A549 (cell line): ENCODE results near the gene NUMA1. TPM values are rescaled to one million over a fixed set of nuclear protein-coding genes. Genes with fewer than 3 reads are reported as not detected.
A peak's percentile ranks its signal among the peaks of the same experiment; 100 is the strongest.

Experiments
- ATAC-seq, 2 experiments: fragments of 200-7000 bp in 1 of 2; fragments of >200 bp in 1 of 2; cut with Nextera tagmentation in 1 of 2; cut with Tn5 transposase in 1 of 2; 3 replicates each; pipeline versions ENCODE4 v1.8.0 to v1.9.1; 2018 to 2020; ENCODE audit warnings: mild to moderate bottlenecking in 1 of 2, moderate library complexity in 1 of 2
- CTCF ChIA-PET: fragments of 300-600 bp; sonication (Branson Sonifier 250); formaldehyde crosslinking; extraction: SDS; loops from one replicate; lab custom pipeline; 2021; ENCODE audit warnings: antibody characterized with exemption, inconsistent platforms; lab: Yijun Ruan, JAX
- POLR2A ChIA-PET: fragments of 350-600 bp; formaldehyde crosslinking; extraction: SDS; loops from one replicate; lab custom pipeline; 2021; ENCODE audit warnings: antibody characterized with exemption, inconsistent platforms; lab: Yijun Ruan, JAX
- DNase-seq, 2 experiments: peaks; one replicate each; pipeline versions ENCODE4 v3.0.0 to v3.0.0-alpha.2; 2011 to 2016; ENCODE audit warnings: low read depth in 1 of 2, low spot score in 1 of 2
- FAIRE-seq: peaks from 2 replicates; lab custom pipeline; 2011; peaks lifted over from hg19 to GRCh38; lab: Jason Lieb, UNC
- H3K27ac ChIP-seq, 2 experiments: fragments of >200 bp; sonication (Bioruptor Twin); formaldehyde crosslinking; 3 replicates each; pipeline ENCODE4 v1.5.1; 2016 to 2017
- H3K4me1 ChIP-seq: fragments of >200 bp; sonication (Bioruptor Twin); formaldehyde crosslinking; 3 replicates; pipeline ENCODE4 v1.6.1; 2016
- H3K4me2 ChIP-seq: fragments of >200 bp; sonication (Bioruptor Twin); formaldehyde crosslinking; 3 replicates; pipeline ENCODE4 v1.6.1; 2016
- H3K4me3 ChIP-seq: fragments of >200 bp; sonication (Bioruptor Twin); formaldehyde crosslinking; 3 replicates; pipeline ENCODE4 v1.5.1; 2016
- H3K9me3 ChIP-seq: fragments of >200 bp; sonication (Bioruptor Twin); formaldehyde crosslinking; 3 replicates; pipeline ENCODE4 v1.6.1; 2016
- CBX8 ChIP-seq: fragments of 200-600 bp; sonication (generic); IDR thresholded peaks from 2 replicates; pipeline ENCODE4 v1.6.1; 2016
- CEBPB ChIP-seq, 2 experiments: fragments of >200 bp in 1 of 2; sonication (Bioruptor Twin) in 1 of 2; formaldehyde crosslinking in 1 of 2; IDR thresholded peaks; 2 replicates each; pipeline ENCODE4 v1.6.1; 2012 to 2016
- EHF ChIP-seq: fragments of 250-450 bp; sonication (Bioruptor Pico); IDR thresholded peaks from 2 replicates; pipeline ENCODE4 v1.5.0; 2020; ENCODE audit warnings: mild to moderate bottlenecking
- FOSL2 ChIP-seq, 2 experiments: fragments of 450-650 bp in 1 of 2; fragments of >200 bp in 1 of 2; sonication (Bioruptor Twin) in 1 of 2; formaldehyde crosslinking; IDR thresholded peaks; 2 replicates each; pipeline versions ENCODE4 v1.5.0 to v1.6.1; 2016 to 2020; ENCODE audit warnings: mild to moderate bottlenecking in 1 of 2, moderate library complexity in 1 of 2
- HDAC2 ChIP-seq: fragments of 200-600 bp; sonication (generic); IDR thresholded peaks from 2 replicates; pipeline ENCODE4 v1.6.1; 2016
- JUN ChIP-seq, 2 experiments: fragments of >200 bp; sonication (Bioruptor Twin); formaldehyde crosslinking; IDR thresholded peaks; 2 replicates in 1 of 2; 3 replicates in 1 of 2; pipeline ENCODE4 v1.6.1; 2016 to 2017
- JUNB ChIP-seq: fragments of >200 bp; sonication (Bioruptor Twin); formaldehyde crosslinking; IDR thresholded peaks from 2 replicates; pipeline ENCODE4 v1.6.1; 2016
- MAFK ChIP-seq: fragments of 450-650 bp; IDR thresholded peaks from 2 replicates; pipeline ENCODE4 v1.6.1; 2014; ENCODE audit not compliant: partially characterized antibody
- MAZ ChIP-seq: fragments of 150-350 bp; IDR thresholded peaks from 2 replicates; pipeline ENCODE4 v1.6.1; 2014; ENCODE audit warnings: antibody characterized with exemption, low read depth, low read length, borderline replicate concordance
- MYC ChIP-seq: IDR thresholded peaks from 2 replicates; pipeline ENCODE4 v1.6.1; 2012; ENCODE audit warnings: mild to moderate bottlenecking, inconsistent platforms, low read length, improper control_type of control experiment, borderline replicate concordance
- NPAS2 ChIP-seq: fragments of 250-450 bp; sonication (Bioruptor Pico); IDR thresholded peaks from 2 replicates; pipeline ENCODE4 v1.8.0; 2022; ENCODE audit warnings: mild to moderate bottlenecking, moderate library complexity, borderline replicate concordance
- PHF8 ChIP-seq: fragments of 200-600 bp; sonication (generic); IDR thresholded peaks from 2 replicates; pipeline ENCODE4 v1.6.1; 2016; ENCODE audit warnings: low read depth, mild to moderate bottlenecking, antibody characterized with exemption, moderate library complexity, borderline replicate concordance
- POLR2AphosphoS2 ChIP-seq: conservative IDR thresholded peaks from 2 replicates; pipeline ENCODE4 v1.6.1; 2012; ENCODE audit warnings: low read length, improper control_type of control experiment, inconsistent platforms
- RAD21 ChIP-seq, 2 experiments: fragments of >200 bp in 1 of 2; sonication (Bioruptor Twin) in 1 of 2; formaldehyde crosslinking in 1 of 2; IDR thresholded peaks in 1 of 2; conservative IDR thresholded peaks in 1 of 2; 2 replicates in 1 of 2; 3 replicates in 1 of 2; pipeline ENCODE4 v1.6.1; 2012 to 2018; ENCODE audit warnings: inconsistent platforms in 1 of 2
- SMC3 ChIP-seq: fragments of >200 bp; sonication (Bioruptor Twin); formaldehyde crosslinking; IDR thresholded peaks from 3 replicates; pipeline ENCODE4 v1.6.1; 2018; ENCODE audit warnings: inconsistent platforms
- SREBF2 ChIP-seq: fragments of 450-650 bp; IDR thresholded peaks from 2 replicates; pipeline ENCODE4 v1.6.1; 2014; ENCODE audit warnings: mild to moderate bottlenecking, moderate library complexity
- WGBS: methylation state at CpG from one replicate; pipeline ENCODE4 v1.1.6; 2017; ENCODE audit errors: missing lambda C conversion rate; 5-methylcytosine and 5-hydroxymethylcytosine counted together
- polyA plus RNA-seq, 4 experiments: library from polyadenylated mRNA; depleted of rRNA in 3 of 4; stranded (reverse); fragments of >200 nt; fragmentation: RNase III in 1 of 4; extraction: RNeasy Plus Mini Kit Qiagen cat#74134 plus additional on column Dnase treatment in 1 of 4; gene quantifications; 2 replicates in 3 of 4; 3 replicates in 1 of 4; pipeline ENCODE4 v1.2.3, GENCODE V29; 2011 to 2017
- TF ChIP-seq, protein P1 (sequence below): fragments of >200 bp; sonication (Bioruptor Twin); formaldehyde crosslinking; IDR thresholded peaks from 3 replicates; pipeline ENCODE4 v1.6.1; 2016
- TF ChIP-seq, protein P2 (sequence below): fragments of 150-350 bp; IDR thresholded peaks from 2 replicates; pipeline ENCODE4 v1.6.1; 2014; ENCODE audit warnings: low read depth, mild to moderate bottlenecking, low read length
- TF ChIP-seq, protein P3 (sequence below): fragments of 250-450 bp; sonication (Bioruptor Pico); IDR thresholded peaks from 2 replicates; pipeline ENCODE4 v1.5.0; 2020; ENCODE audit warnings: low read depth, mild to moderate bottlenecking, moderate library complexity
- TF ChIP-seq, protein P4 (sequence below): fragments of 200-600 bp; sonication (generic); IDR thresholded peaks from 2 replicates; pipeline ENCODE4 v1.6.1; 2016; ENCODE audit warnings: antibody characterized with exemption, mild to moderate bottlenecking, moderate library complexity
- TF ChIP-seq, protein P5 (sequence below): fragments of >200 bp; sonication (Bioruptor Twin); formaldehyde crosslinking; IDR thresholded peaks from 2 replicates; pipeline ENCODE4 v1.6.1; 2016
- TF ChIP-seq, protein P6 (sequence below): fragments of >200 bp; sonication (Bioruptor Twin); formaldehyde crosslinking; IDR thresholded peaks from 3 replicates; pipeline ENCODE4 v1.5.1; 2016

Gene NUMA1
- polyA plus RNA-seq, 2 of the 4 experiments (the other 2 are of a cell fraction), result 51.5 to 65.8 TPM

DNA sequence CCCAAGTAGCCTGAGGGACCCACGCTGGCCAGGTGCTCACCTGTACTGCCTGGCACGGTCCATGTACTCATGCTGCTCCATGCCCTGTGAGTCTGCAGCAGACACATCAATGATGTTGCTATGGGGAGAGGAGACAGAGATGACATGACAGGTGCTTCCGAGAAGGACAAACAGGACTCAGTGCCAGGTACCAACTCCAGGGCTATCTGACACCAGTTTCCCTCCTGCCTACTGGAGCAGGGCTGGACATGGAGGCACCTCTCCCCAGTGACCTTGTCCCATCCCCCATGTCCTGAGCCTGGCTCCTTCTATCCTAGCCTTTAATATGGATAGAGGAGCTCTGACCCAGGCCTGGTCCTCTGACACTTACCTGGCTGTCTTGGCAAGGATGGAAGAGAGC lies 18.4 kb upstream of the NUMA1 start:
- no peak overlapping the region for H3K4me2 ChIP-seq
- no peak for ATAC-seq
- TF ChIP-seq CBX8 (no peak), HDAC2 (no peak), POLR2AphosphoS2 (no peak), MAFK (no peak), EHF (CRISPR knock-in tag) (no peak), FOSL2 (IDR thresholded peaks at IDR 0.05) (no peak), FOSL2 (CRISPR knock-in tag; IDR thresholded peaks at IDR 0.05) (no peak), SREBF2 (no peak), MAZ (no peak), CEBPB (IDR thresholded peaks at IDR 0.05) (no peak), PHF8 (no peak), JUN (IDR thresholded peaks at IDR 0.05) (no peak), JUNB (no peak), NPAS2 (no peak)
- TF ChIP-seq, protein P1, sequence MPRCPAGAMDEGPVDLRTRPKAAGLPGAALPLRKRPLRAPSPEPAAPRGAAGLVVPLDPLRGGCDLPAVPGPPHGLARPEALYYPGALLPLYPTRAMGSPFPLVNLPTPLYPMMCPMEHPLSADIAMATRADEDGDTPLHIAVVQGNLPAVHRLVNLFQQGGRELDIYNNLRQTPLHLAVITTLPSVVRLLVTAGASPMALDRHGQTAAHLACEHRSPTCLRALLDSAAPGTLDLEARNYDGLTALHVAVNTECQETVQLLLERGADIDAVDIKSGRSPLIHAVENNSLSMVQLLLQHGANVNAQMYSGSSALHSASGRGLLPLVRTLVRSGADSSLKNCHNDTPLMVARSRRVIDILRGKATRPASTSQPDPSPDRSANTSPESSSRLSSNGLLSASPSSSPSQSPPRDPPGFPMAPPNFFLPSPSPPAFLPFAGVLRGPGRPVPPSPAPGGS, result no peak
- TF ChIP-seq, protein P2, sequence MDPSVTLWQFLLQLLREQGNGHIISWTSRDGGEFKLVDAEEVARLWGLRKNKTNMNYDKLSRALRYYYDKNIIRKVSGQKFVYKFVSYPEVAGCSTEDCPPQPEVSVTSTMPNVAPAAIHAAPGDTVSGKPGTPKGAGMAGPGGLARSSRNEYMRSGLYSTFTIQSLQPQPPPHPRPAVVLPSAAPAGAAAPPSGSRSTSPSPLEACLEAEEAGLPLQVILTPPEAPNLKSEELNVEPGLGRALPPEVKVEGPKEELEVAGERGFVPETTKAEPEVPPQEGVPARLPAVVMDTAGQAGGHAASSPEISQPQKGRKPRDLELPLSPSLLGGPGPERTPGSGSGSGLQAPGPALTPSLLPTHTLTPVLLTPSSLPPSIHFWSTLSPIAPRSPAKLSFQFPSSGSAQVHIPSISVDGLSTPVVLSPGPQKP, result no peak
- TF ChIP-seq, protein P3, sequence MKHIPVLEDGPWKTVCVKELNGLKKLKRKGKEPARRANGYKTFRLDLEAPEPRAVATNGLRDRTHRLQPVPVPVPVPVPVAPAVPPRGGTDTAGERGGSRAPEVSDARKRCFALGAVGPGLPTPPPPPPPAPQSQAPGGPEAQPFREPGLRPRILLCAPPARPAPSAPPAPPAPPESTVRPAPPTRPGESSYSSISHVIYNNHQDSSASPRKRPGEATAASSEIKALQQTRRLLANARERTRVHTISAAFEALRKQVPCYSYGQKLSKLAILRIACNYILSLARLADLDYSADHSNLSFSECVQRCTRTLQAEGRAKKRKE (CRISPR knock-in tag), result no peak
- TF ChIP-seq, protein P4, sequence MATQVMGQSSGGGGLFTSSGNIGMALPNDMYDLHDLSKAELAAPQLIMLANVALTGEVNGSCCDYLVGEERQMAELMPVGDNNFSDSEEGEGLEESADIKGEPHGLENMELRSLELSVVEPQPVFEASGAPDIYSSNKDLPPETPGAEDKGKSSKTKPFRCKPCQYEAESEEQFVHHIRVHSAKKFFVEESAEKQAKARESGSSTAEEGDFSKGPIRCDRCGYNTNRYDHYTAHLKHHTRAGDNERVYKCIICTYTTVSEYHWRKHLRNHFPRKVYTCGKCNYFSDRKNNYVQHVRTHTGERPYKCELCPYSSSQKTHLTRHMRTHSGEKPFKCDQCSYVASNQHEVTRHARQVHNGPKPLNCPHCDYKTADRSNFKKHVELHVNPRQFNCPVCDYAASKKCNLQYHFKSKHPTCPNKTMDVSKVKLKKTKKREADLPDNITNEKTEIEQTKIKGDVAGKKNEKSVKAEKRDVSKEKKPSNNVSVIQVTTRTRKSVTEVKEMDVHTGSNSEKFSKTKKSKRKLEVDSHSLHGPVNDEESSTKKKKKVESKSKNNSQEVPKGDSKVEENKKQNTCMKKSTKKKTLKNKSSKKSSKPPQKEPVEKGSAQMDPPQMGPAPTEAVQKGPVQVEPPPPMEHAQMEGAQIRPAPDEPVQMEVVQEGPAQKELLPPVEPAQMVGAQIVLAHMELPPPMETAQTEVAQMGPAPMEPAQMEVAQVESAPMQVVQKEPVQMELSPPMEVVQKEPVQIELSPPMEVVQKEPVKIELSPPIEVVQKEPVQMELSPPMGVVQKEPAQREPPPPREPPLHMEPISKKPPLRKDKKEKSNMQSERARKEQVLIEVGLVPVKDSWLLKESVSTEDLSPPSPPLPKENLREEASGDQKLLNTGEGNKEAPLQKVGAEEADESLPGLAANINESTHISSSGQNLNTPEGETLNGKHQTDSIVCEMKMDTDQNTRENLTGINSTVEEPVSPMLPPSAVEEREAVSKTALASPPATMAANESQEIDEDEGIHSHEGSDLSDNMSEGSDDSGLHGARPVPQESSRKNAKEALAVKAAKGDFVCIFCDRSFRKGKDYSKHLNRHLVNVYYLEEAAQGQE, result no peak
- TF ChIP-seq, protein P5, sequence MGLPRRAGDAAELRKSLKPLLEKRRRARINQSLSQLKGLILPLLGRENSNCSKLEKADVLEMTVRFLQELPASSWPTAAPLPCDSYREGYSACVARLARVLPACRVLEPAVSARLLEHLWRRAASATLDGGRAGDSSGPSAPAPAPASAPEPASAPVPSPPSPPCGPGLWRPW, result no peak
- H3K4me3 ChIP-seq, result no peak overlapping the region
- DNase-seq, result no peak
- CTCF ChIA-PET, result interaction anchor here (0.8 to 14.0 kb wide), 11 partner anchors 8 to 332 kb away, joined by 3 to 354 read pairs (median 4); no protein-coding TSS in a partner anchor
- 93% methylated on average over 2 of the region's 3 CpGs for WGBS
- peaks cover 14% of the 10 kb centered on the region for H3K4me1 ChIP-seq
- H3K27ac ChIP-seq, result no peak overlapping the region
- H3K9me3 ChIP-seq, result no peaks in the 10 kb centered on the region
- POLR2A ChIA-PET, result no interaction called here
- FAIRE-seq, result no peak

DNA sequence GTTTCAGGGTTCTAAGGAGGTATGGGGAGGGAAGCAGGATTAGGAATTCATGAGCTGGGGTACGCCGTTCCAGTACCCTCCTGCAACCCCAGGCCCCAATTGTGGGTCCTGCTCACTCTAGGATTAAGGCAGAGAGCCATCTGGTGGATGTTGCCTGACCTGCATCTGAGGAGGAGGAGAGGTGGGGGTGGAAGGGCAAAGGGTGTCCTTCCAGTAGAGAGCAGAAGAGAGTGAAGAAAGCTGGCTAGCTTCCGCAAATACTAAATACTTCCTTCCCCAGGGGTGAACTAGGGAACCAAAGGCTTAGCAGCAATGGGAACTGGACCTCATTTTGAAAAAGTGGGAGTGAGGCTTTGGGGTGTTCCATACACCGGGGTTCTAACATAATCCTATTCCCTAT lies 10.9 kb upstream of the NUMA1 start:
- H3K9me3 ChIP-seq, result no peaks in the 10 kb centered on the region
- H3K4me2 ChIP-seq, result no peak overlapping the region
- POLR2A ChIA-PET, result interaction anchor here (1.0 to 1.3 kb wide), 4 partner anchors 9 to 66 kb away, joined by 3 to 6 read pairs (median 3); partner anchors contain the start of gene ANAPC15
- 28% methylated on average over 4 of the region's 4 CpGs for WGBS
- DNase-seq (peak; percentile 67 to 84), FAIRE-seq (no peak), ATAC-seq (peak; percentile 94 to 95)
- H3K4me3 ChIP-seq, result no peak overlapping the region
- TF ChIP-seq SMC3, result peak; percentile 92
- TF ChIP-seq, protein P6, sequence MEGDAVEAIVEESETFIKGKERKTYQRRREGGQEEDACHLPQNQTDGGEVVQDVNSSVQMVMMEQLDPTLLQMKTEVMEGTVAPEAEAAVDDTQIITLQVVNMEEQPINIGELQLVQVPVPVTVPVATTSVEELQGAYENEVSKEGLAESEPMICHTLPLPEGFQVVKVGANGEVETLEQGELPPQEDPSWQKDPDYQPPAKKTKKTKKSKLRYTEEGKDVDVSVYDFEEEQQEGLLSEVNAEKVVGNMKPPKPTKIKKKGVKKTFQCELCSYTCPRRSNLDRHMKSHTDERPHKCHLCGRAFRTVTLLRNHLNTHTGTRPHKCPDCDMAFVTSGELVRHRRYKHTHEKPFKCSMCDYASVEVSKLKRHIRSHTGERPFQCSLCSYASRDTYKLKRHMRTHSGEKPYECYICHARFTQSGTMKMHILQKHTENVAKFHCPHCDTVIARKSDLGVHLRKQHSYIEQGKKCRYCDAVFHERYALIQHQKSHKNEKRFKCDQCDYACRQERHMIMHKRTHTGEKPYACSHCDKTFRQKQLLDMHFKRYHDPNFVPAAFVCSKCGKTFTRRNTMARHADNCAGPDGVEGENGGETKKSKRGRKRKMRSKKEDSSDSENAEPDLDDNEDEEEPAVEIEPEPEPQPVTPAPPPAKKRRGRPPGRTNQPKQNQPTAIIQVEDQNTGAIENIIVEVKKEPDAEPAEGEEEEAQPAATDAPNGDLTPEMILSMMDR, result peak; percentile 86
- TF ChIP-seq MYC, result no peak
- peak; percentile 75 to 83 for TF ChIP-seq RAD21 (conservative IDR thresholded peaks at IDR 0.05 in 1 of 2, IDR thresholded peaks at IDR 0.05 in 1 of 2)
- peaks cover 6% of the 10 kb centered on the region for H3K4me1 ChIP-seq
- CTCF ChIA-PET, result interaction anchor here (0.5 to 14.0 kb wide), 36 partner anchors 9 to 340 kb away, joined by 3 to 354 read pairs (median 4); partner anchors contain the start of genes LAMTOR1 and TOMT
- peak overlapping the region in 1 of 2 experiments; percentile 29; a peak in 2 of 6 replicates for H3K27ac ChIP-seq
